Measurements from ENCODE around the gene WDFY4.

- TF ChIP-seq CTCF (IDR thresholded peaks at IDR 0.05) (no peak), EZH2phosphoT487 (IDR thresholded peaks at IDR 0.05; ENCODE audit: borderline replicate concordance, low read depth) (no peak), POLR2AphosphoS5 (IDR thresholded peaks at IDR 0.05; ENCODE audit: low read depth, low read length) (no peak), SMC3 (IDR thresholded peaks at IDR 0.05; ENCODE audit: low read depth, low read length) (no peak), NRF1 (IDR thresholded peaks at IDR 0.05; ENCODE audit: low read depth, low read length) (no peak), SIN3A (IDR thresholded peaks at IDR 0.05; ENCODE audit: borderline replicate concordance, low read depth, low read length) (no peak), FOXM1 (IDR thresholded peaks at IDR 0.05; ENCODE audit: low read depth) (no peak), NFIC (IDR thresholded peaks at IDR 0.05; ENCODE audit: borderline replicate concordance) (no peak), TAF1 (IDR thresholded peaks at IDR 0.05; ENCODE audit: borderline replicate concordance, low read depth, low read length) (no peak), ELF1 (IDR thresholded peaks at IDR 0.05) (no peak), RFX5 (IDR thresholded peaks at IDR 0.05; ENCODE audit: low read length) (no peak), YY1 (IDR thresholded peaks at IDR 0.05; ENCODE audit: low read depth) (no peak)
These were observed 331.0 kb downstream of the WDFY4 start for GRCh38 chr10:49015700-49016099.
